Ishikawa (cell line): Measurements from ENCODE around the gene WNT8B.

ENCODE experiments used
- CEBPB ChIP-seq: IDR thresholded peaks from 2 replicates; pipeline ENCODE4 v1.6.1; 2012
- CREB1 ChIP-seq: IDR thresholded peaks from 2 replicates; pipeline ENCODE4 v1.6.1; 2012; ENCODE audit warnings: low read depth
- EGR1 ChIP-seq: IDR thresholded peaks from 2 replicates; pipeline ENCODE4 v1.6.1; 2012
- EP300 ChIP-seq: IDR thresholded peaks from 2 replicates; pipeline ENCODE4 v1.6.1; 2012; ENCODE audit warnings: borderline replicate concordance
- FOXM1 ChIP-seq: IDR thresholded peaks from 2 replicates; pipeline ENCODE4 v1.6.1; 2012; ENCODE audit warnings: low read depth, borderline replicate concordance
- MAX ChIP-seq: IDR thresholded peaks from 2 replicates; pipeline ENCODE4 v1.6.1; 2012
- NFIC ChIP-seq: IDR thresholded peaks from 2 replicates; pipeline ENCODE4 v1.6.1; 2012
- RAD21 ChIP-seq: IDR thresholded peaks from 2 replicates; pipeline ENCODE4 v1.6.1; 2012; ENCODE audit warnings: low read depth
- REST ChIP-seq: IDR thresholded peaks from 2 replicates; pipeline ENCODE4 v1.6.1; 2012; ENCODE audit warnings: low read depth, mild to moderate bottlenecking
- TAF1 ChIP-seq: IDR thresholded peaks from 2 replicates; pipeline ENCODE4 v1.6.1; 2012; ENCODE audit warnings: low read depth, mild to moderate bottlenecking
- TCF12 ChIP-seq: IDR thresholded peaks from 2 replicates; pipeline ENCODE4 v1.6.1; 2012; ENCODE audit warnings: low read depth
- TEAD4 ChIP-seq: IDR thresholded peaks from 2 replicates; pipeline ENCODE4 v1.6.1; 2012
- USF1 ChIP-seq: IDR thresholded peaks from 2 replicates; pipeline ENCODE4 v1.6.1; 2012
- YY1 ChIP-seq: IDR thresholded peaks from 2 replicates; pipeline ENCODE4 v1.6.1; 2012; ENCODE audit warnings: low read depth
- ZBTB7A ChIP-seq: IDR thresholded peaks from 2 replicates; pipeline ENCODE4 v1.6.1; 2012; ENCODE audit warnings: low read depth

Gene WNT8B

GRCh38 chr10:100462709-100463108, at the start of gene WNT8B:
WNT8B (plus strand) TSS chr10:100463009; CDS start chr10:100463169, 160 bp downstream.
- TF ChIP-seq YY1, result no peak
- no peak for TF ChIP-seq ZBTB7A
- no peak for TF ChIP-seq CEBPB
- no peak for TF ChIP-seq CREB1
- TF ChIP-seq EP300, result no peak
- TF ChIP-seq MAX, result no peak
- TF ChIP-seq RAD21, result no peak
- no peak for TF ChIP-seq USF1
- TF ChIP-seq EGR1, result no peak
- TF ChIP-seq FOXM1, result no peak
- no peak for TF ChIP-seq NFIC
- no peak for TF ChIP-seq TCF12
- TF ChIP-seq TAF1, result no peak
- no peak for TF ChIP-seq REST
- TF ChIP-seq TEAD4, result no peak

GRCh38 chr10:100413173-100413572, 49.6 kb upstream of the WNT8B start:
- TF ChIP-seq MAX, result no peak
- no peak for TF ChIP-seq ZBTB7A
- TF ChIP-seq TEAD4, result no peak
- TF ChIP-seq NFIC, result no peak
- TF ChIP-seq TAF1, result no peak
- TF ChIP-seq TCF12, result no peak
- no peak for TF ChIP-seq YY1
- TF ChIP-seq REST, result no peak
- no peak for TF ChIP-seq EP300
- no peak for TF ChIP-seq USF1
- TF ChIP-seq CEBPB, result no peak
- TF ChIP-seq CREB1, result no peak

- no peak for TF ChIP-seq RAD21
- TF ChIP-seq MAX, result no peak
- no peak for TF ChIP-seq REST
- TF ChIP-seq CEBPB, result no peak
- no peak for TF ChIP-seq USF1
- TF ChIP-seq CREB1, result no peak
- no peak for TF ChIP-seq TEAD4
- no peak for TF ChIP-seq TAF1
- no peak for TF ChIP-seq EP300
Measured at GRCh38 chr10:100419911-100420449, 42.8 kb upstream of the WNT8B start.

- TF ChIP-seq TEAD4 (no peak), MAX (no peak), FOXM1 (no peak), TCF12 (no peak), EP300 (no peak), CEBPB (no peak), USF1 (no peak), YY1 (no peak), ZBTB7A (no peak)
Measured at GRCh38 chr10:100427374-100427773, 35.4 kb upstream of the WNT8B start.
